HFF-Myc (cell line): ENCODE measurements around the gene NDUFB6.
A peak's percentile ranks its signal among the peaks of the same experiment; 100 is the strongest.

Experiments used
- DNase-seq: peaks from one replicate; pipeline ENCODE4 v3.0.0-alpha.2; 2011; ENCODE audit warnings: low read depth; ENCODE audit errors: extremely low read depth
- H3K4me3 ChIP-seq: replicated peaks from 2 replicates; pipeline ENCODE4 v1.5.1; 2011; ENCODE audit warnings: low read depth, mild to moderate bottlenecking, control low read depth, low read length
- TF ChIP-seq, protein P1 (sequence below): IDR thresholded peaks from 2 replicates; pipeline ENCODE4 v1.5.1; 2012; ENCODE audit warnings: mild to moderate bottlenecking, low read depth, low read length, control low read depth; ENCODE audit errors: missing control alignments

The NDUFB6 gene

DNA sequence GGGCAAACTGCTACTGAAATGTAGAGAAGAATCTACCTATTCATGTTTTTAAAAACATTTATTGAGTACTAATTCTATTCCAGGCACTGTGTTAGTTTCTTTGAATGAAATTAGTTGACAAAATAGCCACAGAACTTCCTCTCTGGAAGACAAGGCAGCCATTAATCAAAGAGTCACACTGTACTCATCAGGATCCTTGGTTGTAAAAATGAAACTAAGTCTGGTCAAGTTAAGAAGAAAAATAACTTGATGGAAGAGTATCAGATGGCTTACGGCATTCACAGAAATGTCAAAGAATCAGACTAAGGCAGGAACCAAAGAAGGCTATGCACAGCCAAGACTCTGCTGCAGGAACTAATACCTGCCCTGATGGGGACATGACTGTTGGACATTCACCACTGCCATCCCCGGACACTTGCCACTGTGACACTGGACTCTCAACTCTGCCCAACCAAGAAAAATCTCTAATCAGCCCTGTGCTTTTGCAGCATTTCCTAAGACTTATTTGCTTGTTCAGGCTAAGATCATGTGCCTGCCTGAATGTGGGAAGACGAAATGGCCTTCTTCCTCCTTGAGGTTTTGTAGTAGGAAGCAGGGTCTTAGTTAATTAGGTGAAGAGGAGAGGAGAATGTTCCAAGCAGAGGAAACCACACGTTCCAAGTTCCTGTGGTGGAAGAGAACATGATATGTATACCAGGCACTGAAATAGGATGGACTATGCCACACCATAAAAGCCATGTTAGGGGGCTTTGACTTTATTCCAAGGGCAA, 23.3 kb upstream of the NDUFB6 start:
- TF ChIP-seq, protein P1, sequence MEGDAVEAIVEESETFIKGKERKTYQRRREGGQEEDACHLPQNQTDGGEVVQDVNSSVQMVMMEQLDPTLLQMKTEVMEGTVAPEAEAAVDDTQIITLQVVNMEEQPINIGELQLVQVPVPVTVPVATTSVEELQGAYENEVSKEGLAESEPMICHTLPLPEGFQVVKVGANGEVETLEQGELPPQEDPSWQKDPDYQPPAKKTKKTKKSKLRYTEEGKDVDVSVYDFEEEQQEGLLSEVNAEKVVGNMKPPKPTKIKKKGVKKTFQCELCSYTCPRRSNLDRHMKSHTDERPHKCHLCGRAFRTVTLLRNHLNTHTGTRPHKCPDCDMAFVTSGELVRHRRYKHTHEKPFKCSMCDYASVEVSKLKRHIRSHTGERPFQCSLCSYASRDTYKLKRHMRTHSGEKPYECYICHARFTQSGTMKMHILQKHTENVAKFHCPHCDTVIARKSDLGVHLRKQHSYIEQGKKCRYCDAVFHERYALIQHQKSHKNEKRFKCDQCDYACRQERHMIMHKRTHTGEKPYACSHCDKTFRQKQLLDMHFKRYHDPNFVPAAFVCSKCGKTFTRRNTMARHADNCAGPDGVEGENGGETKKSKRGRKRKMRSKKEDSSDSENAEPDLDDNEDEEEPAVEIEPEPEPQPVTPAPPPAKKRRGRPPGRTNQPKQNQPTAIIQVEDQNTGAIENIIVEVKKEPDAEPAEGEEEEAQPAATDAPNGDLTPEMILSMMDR: no peak
- DNase-seq: no peak
- no peak overlapping the region for H3K4me3 ChIP-seq

DNA sequence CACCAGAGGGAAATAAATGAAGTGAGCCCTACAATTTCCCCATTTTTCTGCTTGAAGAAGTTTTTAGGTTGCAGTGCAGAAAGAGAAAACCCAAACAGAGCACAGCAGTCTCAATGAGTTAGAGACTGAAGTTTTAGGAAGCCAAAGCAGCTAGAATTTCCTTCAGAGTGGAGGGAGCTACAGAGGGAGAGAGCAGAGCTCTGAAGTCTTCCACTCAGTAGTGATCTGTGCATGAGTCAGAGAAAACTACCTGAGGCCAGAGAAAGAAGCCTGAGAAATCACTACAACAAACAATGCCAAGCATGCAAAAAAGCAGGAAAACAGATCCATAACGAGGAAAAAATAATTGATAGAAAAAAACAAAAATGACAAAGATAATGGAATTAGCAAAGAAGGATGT, 17.9 kb upstream of the NDUFB6 start:
- no peak overlapping the region for H3K4me3 ChIP-seq
- TF ChIP-seq, protein P1: no peak
- no peak for DNase-seq

DNA sequence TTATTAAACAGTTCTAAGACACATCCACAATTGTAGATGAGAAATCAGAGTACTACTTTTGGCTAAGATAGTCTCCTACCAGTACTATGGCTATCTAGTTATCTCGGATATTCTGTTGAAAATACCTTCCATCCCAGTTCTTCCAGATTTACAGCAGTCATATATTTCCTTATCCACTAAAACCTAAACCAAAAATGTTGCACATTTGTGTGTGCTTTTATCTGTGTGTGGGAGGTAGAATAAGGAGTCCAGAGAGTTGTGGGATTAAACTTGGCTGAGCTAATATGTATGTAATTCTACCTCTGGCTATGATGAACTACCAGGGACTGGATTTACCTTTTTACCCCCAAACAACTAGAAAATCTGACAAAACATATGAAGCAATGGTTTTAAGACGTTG, 17.5 kb upstream of the NDUFB6 start:
- no peak for DNase-seq
- TF ChIP-seq, protein P1: no peak
- no peak overlapping the region for H3K4me3 ChIP-seq

DNA sequence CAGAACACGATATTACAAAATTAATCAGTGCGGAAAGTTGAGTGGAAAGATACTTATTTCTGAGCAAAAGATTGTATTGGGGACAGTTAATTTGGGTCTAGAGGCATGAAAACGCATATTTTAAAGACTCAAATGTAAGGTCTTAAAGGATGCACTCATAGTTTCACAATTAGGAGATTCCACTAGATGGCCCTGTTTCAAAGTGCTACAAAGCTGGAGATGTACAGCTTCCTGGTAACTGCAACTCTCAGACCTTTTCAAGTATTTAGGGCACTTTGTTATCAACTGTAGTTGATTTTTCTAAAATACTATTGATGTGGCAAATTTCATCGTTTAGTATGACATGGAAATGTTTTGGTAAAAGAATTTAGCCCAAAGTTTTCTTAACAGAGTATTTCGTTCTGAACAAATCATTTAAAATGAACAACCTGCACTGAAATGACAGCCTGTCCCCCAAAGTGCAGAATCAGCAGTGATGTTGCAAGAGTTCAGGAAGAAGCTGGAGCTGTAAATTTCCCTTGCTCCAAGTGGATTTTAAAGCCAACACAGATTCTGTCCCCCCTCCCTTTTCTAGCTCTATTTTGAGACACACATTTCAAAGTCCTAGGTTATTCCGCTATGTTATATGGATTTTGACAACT, 16.2 kb upstream of the NDUFB6 start:
- TF ChIP-seq, protein P1: peak; percentile 40
- no peak overlapping the region for H3K4me3 ChIP-seq
- peak; percentile 9 for DNase-seq

DNA sequence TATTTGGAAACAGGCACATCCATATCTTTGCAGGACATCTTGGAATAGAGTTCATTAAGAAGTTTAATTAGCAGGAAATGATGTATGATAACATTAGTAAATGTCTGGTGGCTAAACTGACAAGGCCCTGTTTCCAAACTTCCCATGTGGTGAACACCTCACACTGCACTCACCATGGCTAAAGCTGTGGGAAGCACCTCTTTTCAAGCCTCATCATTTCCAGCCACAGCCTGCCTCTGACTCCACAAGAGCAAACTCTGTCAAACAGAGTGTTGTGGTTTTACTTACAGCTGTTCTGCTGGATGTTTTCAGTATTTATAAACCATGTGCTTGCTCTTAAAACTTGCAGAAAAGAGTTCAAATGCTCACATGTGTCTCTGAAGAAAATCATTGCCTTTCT, 14.9 kb upstream of the NDUFB6 start:
- H3K4me3 ChIP-seq: no peak overlapping the region
- no peak for DNase-seq
- TF ChIP-seq, protein P1: no peak

DNA sequence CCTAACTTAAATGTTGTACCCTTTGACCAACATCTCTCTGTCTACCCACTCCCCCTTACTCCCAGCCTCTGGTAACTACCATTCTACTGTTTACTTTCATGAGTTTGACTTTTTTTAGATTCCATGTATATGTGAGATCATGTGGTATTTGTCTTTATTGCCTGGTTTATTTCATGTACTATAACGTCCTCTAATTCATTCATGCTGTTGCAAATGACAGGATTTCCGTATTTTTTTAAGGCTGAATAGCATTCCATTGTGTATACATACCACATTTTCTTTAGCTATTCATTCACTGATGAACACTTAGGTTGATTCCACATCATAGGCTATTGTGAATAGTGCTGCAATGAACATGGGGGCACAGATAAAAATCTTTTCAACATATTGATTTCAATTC, 11.8 kb upstream of the NDUFB6 start:
- no peak overlapping the region for H3K4me3 ChIP-seq
- TF ChIP-seq, protein P1: no peak
- no peak for DNase-seq
